Mammary epithelial cell (primary cell): ENCODE data around the gene GPX7.

Experiments used
- CTCF ChIP-seq, 2 donors: IDR thresholded peaks in 1 of 2; conservative IDR thresholded peaks in 1 of 2; 2 replicates each; pipeline ENCODE4 v1.5.1; 2011 to 2012; ENCODE audit warnings: inconsistent platforms in 2 of 2, low read length in 2 of 2, mild to moderate bottlenecking in 2 of 2, control low read depth in 1 of 2, low read depth in 1 of 2; ENCODE audit not compliant: insufficient read depth in 1 of 2; ENCODE audit errors: extremely low read depth in 1 of 2
- EZH2 ChIP-seq: IDR thresholded peaks from 2 replicates; pipeline ENCODE4 v1.6.1; 2012; ENCODE audit warnings: low read length, inconsistent platforms, borderline replicate concordance

- TF ChIP-seq CTCF (conservative IDR thresholded peaks at IDR 0.05 in 1 of 2, IDR thresholded peaks at IDR 0.05 in 1 of 2; ENCODE audit: extremely low read depth in 1 of 2, insufficient read depth in 1 of 2, low read depth in 1 of 2, low read length in 2 of 2) = no peak
- TF ChIP-seq EZH2 = no peak
Measured at GRCh38 chr1:52559875-52560274, 42.3 kb upstream of the GPX7 start.
